ENCODE results near the gene GALNS. TPM values are rescaled to one million over a fixed set of nuclear protein-coding genes. Genes with fewer than 3 reads are reported as not detected.

The GALNS gene
- total and polyA plus RNA-seq, 2 experiments from 2014 or later = 9.7 to 18.8 TPM

GRCh38 chr16:88871730-88872416, 15.1 kb upstream of the GALNS start:
- H3F3A ChIP-seq (replicated peaks; ENCODE audit: low read depth) = no peaks in the 10 kb centered on the region
- no peaks in the 10 kb centered on the region for H3K4me1 ChIP-seq (ENCODE audit: insufficient read depth)
- TF ChIP-seq ZNF462 (CRISPR knock-in tag; IDR thresholded peaks at IDR 0.05) (no peak), POLR2AphosphoS5 (IDR thresholded peaks at IDR 0.05; ENCODE audit: low read depth) (no peak), EZH2 (IDR thresholded peaks at IDR 0.05; ENCODE audit: low read depth, unreplicated experiment) (no peak), CREB1 (CRISPR knock-in tag; IDR thresholded peaks at IDR 0.05; ENCODE audit: low read depth) (no peak), ZNF114 (CRISPR knock-in tag; IDR thresholded peaks at IDR 0.05) (no peak), STAT1 (IDR thresholded peaks at IDR 0.05; ENCODE audit: unreplicated experiment) (no peak)
- TF ChIP-seq, protein P1, sequence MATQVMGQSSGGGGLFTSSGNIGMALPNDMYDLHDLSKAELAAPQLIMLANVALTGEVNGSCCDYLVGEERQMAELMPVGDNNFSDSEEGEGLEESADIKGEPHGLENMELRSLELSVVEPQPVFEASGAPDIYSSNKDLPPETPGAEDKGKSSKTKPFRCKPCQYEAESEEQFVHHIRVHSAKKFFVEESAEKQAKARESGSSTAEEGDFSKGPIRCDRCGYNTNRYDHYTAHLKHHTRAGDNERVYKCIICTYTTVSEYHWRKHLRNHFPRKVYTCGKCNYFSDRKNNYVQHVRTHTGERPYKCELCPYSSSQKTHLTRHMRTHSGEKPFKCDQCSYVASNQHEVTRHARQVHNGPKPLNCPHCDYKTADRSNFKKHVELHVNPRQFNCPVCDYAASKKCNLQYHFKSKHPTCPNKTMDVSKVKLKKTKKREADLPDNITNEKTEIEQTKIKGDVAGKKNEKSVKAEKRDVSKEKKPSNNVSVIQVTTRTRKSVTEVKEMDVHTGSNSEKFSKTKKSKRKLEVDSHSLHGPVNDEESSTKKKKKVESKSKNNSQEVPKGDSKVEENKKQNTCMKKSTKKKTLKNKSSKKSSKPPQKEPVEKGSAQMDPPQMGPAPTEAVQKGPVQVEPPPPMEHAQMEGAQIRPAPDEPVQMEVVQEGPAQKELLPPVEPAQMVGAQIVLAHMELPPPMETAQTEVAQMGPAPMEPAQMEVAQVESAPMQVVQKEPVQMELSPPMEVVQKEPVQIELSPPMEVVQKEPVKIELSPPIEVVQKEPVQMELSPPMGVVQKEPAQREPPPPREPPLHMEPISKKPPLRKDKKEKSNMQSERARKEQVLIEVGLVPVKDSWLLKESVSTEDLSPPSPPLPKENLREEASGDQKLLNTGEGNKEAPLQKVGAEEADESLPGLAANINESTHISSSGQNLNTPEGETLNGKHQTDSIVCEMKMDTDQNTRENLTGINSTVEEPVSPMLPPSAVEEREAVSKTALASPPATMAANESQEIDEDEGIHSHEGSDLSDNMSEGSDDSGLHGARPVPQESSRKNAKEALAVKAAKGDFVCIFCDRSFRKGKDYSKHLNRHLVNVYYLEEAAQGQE (IDR thresholded peaks at IDR 0.05; ENCODE audit: unreplicated experiment) = no peak
- TF ChIP-seq, protein P2, sequence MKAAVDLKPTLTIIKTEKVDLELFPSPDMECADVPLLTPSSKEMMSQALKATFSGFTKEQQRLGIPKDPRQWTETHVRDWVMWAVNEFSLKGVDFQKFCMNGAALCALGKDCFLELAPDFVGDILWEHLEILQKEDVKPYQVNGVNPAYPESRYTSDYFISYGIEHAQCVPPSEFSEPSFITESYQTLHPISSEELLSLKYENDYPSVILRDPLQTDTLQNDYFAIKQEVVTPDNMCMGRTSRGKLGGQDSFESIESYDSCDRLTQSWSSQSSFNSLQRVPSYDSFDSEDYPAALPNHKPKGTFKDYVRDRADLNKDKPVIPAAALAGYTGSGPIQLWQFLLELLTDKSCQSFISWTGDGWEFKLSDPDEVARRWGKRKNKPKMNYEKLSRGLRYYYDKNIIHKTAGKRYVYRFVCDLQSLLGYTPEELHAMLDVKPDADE (IDR thresholded peaks at IDR 0.05) = no peak
- TF ChIP-seq, protein P3, sequence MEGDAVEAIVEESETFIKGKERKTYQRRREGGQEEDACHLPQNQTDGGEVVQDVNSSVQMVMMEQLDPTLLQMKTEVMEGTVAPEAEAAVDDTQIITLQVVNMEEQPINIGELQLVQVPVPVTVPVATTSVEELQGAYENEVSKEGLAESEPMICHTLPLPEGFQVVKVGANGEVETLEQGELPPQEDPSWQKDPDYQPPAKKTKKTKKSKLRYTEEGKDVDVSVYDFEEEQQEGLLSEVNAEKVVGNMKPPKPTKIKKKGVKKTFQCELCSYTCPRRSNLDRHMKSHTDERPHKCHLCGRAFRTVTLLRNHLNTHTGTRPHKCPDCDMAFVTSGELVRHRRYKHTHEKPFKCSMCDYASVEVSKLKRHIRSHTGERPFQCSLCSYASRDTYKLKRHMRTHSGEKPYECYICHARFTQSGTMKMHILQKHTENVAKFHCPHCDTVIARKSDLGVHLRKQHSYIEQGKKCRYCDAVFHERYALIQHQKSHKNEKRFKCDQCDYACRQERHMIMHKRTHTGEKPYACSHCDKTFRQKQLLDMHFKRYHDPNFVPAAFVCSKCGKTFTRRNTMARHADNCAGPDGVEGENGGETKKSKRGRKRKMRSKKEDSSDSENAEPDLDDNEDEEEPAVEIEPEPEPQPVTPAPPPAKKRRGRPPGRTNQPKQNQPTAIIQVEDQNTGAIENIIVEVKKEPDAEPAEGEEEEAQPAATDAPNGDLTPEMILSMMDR (conservative IDR thresholded peaks at IDR 0.05; ENCODE audit: low read depth in 2 of 2) = no peak
- H3K36me3 ChIP-seq (ENCODE audit: insufficient read depth) = no peaks in the 10 kb centered on the region
- H4K20me1 ChIP-seq (replicated peaks; ENCODE audit: insufficient read depth) = no peaks in the 10 kb centered on the region
- Mint-ChIP-seq H3K4me3 (no peak overlapping the region), H3K4me1 (no peaks in the 10 kb centered on the region; the same call in 2 of the 3 replicates), H3K27me3 (ENCODE audit: insufficient read depth, low read depth, poor library complexity) (peaks cover 6% of the 10 kb centered on the region), H3K9me3 (no peaks in the 10 kb centered on the region; the same call in 1 of the 3 replicates), H3K27ac (no peak overlapping the region), H3K36me3 (ENCODE audit: low read depth) (no peaks in the 10 kb centered on the region; the same call in 2 of the 3 replicates)
- no peaks in the 10 kb centered on the region for H3K79me2 ChIP-seq (replicated peaks; ENCODE audit: insufficient read depth)
- no peak overlapping the region for H3K4me2 ChIP-seq
- no peaks in the 10 kb centered on the region for H3K27me3 ChIP-seq (ENCODE audit: insufficient read depth)
- H3K27ac ChIP-seq (ENCODE audit: low read depth) = no peak overlapping the region
- no peaks in the 10 kb centered on the region for H3K9me2 ChIP-seq (ENCODE audit: insufficient read depth)
- H2AFZ ChIP-seq = no peak overlapping the region
- DNase-seq (ENCODE audit: low spot score) (no peak), ATAC-seq (no peak)
- no peak overlapping the region for H3K4me3 ChIP-seq

All from GM23338 (cell line).